ENCODE results near the gene ADAMTSL1.

Gene ADAMTSL1

DNA sequence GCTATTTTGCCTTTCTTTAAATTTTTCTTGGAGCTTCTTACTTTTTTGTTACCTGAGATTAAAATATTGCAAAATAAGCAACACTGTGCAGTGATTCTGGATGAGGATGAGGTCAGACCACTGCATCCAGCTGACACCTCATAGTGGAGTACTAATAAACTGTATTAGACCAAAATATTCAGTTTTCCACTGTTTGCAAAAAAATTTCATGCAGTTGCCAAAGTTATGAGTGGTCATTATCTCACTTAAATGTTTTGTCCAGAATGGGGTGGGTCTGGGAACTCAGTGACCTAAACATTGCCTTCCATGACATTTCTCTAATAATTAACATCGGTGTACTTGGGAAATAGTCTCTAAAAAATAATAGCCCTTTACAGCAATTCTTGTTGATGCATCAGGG is 143.8 kb downstream of the ADAMTSL1 start:
- Mint-ChIP-seq H3K4me1 (no peaks in the 10 kb centered on the region), H3K27me3 (no peaks in the 10 kb centered on the region), H3K9me3 (peaks cover 0 to 5% of the 10 kb centered on the region in 2 donors), H3K27ac (no peak overlapping the region), H3K4me3 (no peak overlapping the region)
- no peak for ATAC-seq
- no peak for DNase-seq

DNA sequence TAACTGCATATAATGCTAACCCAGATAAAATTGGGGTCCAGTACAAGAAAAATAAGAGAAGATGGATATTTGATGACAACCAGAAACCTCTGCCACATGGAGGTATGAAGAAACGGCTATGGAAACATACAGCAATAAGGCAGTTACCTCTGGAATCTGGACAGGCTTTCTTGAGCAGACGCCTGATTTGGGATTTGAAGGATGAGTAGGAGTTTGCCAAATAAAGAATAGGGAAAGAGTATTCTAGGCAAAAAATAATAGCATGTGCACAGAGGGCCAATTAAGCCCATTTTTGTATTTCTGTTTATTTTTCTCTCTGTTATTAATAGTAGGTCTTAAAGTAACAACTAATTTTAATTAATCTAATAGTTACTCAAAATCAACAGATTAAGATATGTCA is 144.9 kb downstream of the ADAMTSL1 start:
- Mint-ChIP-seq H3K4me3 (no peak overlapping the region), H3K27me3 (no peaks in the 10 kb centered on the region), H3K4me1 (no peaks in the 10 kb centered on the region), H3K9me3 (no peaks in the 10 kb centered on the region), H3K27ac (no peak overlapping the region)
- no peak for ATAC-seq
- DNase-seq = no peak

DNA sequence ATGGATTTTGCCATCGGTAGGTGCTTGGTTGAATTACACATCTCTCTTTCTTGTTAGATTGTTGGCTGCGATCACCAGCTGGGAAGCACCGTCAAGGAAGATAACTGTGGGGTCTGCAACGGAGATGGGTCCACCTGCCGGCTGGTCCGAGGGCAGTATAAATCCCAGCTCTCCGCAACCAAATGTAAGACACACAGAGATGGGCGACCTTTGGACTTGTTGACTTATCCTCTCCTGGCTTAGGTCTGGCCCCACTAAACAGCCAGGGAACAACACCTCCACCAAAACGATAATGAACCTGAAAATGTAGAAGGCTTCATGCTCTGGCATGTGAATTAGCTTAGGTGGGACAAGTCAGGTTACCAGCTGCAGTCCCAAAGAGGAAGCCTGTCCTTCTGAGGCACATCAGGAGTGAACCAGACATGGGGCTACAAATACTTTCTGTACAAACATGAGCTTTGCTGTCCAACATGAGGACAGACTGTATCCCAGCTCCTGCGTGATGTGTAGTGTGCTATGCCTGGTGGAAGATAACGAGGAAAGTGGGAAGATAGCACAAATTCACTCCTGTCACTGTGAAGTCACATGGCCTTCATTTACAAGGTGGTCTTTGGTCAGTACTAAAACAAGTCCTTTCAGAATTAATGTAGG is 148.4 kb downstream of the ADAMTSL1 start:
- Mint-ChIP-seq H3K27me3 (no peaks in the 10 kb centered on the region), H3K9me3 (no peaks in the 10 kb centered on the region), H3K27ac (peak overlapping the region in 1 of 2 donors; percentile 8), H3K4me3 (no peak overlapping the region), H3K4me1 (no peaks in the 10 kb centered on the region)
- DNase-seq = no peak
- ATAC-seq = no peak

DNA sequence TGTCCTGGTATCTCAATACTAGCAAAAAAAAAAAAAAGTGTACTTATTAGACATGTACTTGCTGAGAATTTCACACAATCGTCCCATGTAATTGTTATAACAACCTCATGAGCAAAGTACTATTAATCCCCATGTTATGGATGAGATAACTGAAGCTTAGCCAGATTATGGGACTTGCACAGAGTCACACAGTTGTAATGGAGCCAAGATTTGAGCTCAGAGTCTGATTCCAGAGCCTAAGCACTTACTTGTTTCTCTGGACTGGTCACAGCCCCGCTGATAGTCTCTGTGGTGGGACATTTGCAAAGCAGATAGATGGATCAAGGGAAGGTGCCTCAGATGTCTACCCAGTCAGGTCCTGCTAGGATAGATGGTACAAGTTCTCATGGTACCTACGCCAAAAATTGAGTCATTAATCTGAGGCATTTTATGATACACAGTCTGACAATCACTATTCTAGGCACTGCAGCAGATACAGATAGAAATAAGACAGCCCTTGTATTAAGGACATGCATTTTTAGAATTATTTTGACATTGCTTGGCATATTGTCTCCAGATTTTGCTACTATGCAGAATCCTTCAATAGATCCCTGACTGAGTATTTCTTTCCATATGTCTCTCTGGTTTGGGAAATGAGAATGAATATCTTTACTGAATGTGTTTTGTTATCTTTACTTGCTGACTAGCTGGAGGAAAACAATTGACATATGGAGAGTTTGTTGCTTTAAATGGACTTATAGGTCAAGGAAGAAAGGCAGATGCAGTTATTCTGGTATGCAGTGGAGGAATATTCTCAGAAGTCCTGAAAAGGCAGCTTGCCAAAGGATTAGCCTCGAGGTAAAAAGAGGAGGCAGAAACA is 149.5 kb downstream of the ADAMTSL1 start:
- Mint-ChIP-seq H3K4me1 (no peaks in the 10 kb centered on the region), H3K27me3 (no peaks in the 10 kb centered on the region), H3K9me3 (no peaks in the 10 kb centered on the region), H3K4me3 (no peak overlapping the region), H3K27ac (no peak overlapping the region)
- DNase-seq (no peak), ATAC-seq (no peak)

DNA sequence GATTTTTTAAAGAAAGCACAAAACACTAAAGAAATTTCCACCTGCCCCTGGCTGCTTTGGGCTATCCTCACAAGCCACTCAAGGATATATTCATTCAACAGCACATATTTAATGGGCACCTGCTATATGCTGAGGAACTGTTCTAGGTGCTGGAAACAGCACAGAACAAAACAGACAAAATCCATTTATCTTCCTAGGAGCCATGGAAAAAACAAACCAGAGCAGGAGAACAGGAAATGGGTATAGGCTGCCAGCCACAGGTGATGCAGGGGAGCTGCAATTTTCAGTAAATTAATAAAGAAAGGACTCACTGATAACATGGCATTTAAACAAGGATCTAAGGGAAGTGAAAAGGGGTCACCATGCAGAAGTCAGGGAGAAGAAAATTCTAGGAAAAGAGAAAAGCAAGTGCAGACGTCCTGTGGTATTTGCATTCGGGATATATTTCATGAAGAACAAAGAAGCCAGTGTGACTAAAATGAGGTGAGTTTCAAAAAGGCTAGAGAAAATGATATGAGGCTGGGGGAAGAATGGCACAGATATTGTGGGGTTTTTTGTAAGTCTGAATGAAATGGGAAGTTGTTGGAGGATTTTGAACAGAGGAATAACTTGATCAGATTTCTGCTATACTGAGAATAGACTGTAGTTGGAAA is 152.2 kb downstream of the ADAMTSL1 start:
- no peaks in the 10 kb centered on the region for H3K27me3 Mint-ChIP-seq
- H3K4me1 Mint-ChIP-seq = no peaks in the 10 kb centered on the region
- H3K9me3 Mint-ChIP-seq = no peaks in the 10 kb centered on the region
- no peak for ATAC-seq
- no peak overlapping the region for H3K27ac Mint-ChIP-seq
- no peak for DNase-seq
- H3K4me3 Mint-ChIP-seq = no peak overlapping the region

DNA sequence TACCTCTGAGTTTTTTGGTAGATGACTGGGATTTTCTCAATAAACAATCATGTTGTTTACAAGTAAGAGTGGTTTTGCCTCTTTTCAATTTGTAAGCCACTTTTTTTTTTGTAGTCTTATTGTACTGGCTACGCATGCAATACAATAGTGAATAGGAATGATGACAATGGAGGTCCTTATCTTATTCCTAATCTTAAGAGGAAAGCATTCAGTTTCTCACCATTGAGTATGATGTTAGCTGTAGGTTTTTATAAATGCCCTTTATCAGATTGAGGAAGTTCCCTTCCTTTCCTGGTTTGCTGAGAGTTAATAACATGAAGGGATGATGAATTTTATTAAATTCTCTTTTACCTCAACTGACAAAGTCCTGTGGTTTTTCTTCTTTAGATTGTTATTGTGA is 155.2 kb downstream of the ADAMTSL1 start:
- H3K27me3 Mint-ChIP-seq = no peaks in the 10 kb centered on the region
- no peaks in the 10 kb centered on the region for H3K9me3 Mint-ChIP-seq
- no peak overlapping the region for H3K4me3 Mint-ChIP-seq
- no peaks in the 10 kb centered on the region for H3K4me1 Mint-ChIP-seq
- no peak overlapping the region for H3K27ac Mint-ChIP-seq
- ATAC-seq = no peak
- no peak for DNase-seq

DNA sequence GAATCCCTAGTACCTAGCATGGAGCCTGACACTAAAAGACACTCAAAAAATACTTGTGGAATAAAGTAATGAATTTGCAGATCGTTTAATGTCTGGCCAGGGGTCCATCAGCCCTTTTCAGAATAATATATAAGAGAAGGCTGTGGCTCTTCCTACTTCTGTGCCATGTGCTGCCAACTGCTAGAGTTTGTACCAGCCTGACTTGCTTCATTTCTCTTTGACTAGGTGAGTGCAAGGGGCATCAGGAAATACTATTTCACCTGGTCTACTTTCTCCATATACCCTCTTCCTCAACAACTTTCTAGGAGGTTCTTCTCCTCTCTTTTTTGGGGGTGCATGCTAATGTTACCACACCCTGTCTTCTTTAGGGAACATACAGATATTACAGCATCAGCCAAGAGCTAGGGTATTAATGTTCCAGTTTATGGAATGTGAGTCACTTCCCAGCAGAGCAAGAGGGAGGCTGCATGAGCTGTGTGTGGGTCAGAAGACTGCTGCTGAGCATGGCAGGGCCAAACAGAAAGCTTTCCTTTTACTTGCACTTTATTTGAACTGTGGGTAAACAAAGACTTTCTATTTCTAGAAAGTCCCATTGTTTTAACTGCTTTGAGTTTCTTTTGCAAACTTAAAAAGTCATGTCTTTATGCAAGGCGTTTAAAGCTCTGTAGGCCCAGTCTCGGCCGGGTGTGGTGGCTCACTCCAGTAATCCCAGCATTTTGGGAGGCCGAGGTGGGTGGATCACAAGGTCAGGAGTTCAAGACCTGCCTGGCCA is 158.9 kb downstream of the ADAMTSL1 start:
- Mint-ChIP-seq H3K4me3 (no peak overlapping the region), H3K27me3 (no peaks in the 10 kb centered on the region), H3K27ac (peak overlapping the region in 1 of 2 donors; percentile 79), H3K9me3 (no peaks in the 10 kb centered on the region), H3K4me1 (no peaks in the 10 kb centered on the region)
- DNase-seq (no peak), ATAC-seq (no peak)

DNA sequence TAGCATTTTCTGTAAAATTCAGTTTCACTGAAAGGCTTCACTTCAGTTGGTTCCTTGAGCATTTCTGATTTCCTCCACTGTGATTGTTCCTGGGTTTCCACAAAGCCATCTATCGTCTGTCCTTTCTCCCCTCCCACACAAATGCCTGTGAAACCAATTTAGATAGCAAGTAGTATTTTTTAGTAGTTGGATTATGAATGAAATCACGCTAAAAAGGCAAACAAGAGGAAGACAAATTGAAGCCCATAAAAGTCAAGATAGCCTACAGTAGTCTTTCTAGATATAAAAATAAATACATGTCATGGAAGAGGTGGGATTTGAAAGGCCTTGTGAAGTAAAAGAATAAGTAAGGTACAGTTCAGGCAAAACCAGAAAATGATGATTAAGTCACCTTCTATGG is 162.8 kb downstream of the ADAMTSL1 start:
- Mint-ChIP-seq H3K27me3 (no peaks in the 10 kb centered on the region), H3K4me3 (no peak overlapping the region), H3K9me3 (no peaks in the 10 kb centered on the region), H3K4me1 (no peaks in the 10 kb centered on the region), H3K27ac (no peak overlapping the region)
- ATAC-seq (no peak), DNase-seq (no peak)

DNA sequence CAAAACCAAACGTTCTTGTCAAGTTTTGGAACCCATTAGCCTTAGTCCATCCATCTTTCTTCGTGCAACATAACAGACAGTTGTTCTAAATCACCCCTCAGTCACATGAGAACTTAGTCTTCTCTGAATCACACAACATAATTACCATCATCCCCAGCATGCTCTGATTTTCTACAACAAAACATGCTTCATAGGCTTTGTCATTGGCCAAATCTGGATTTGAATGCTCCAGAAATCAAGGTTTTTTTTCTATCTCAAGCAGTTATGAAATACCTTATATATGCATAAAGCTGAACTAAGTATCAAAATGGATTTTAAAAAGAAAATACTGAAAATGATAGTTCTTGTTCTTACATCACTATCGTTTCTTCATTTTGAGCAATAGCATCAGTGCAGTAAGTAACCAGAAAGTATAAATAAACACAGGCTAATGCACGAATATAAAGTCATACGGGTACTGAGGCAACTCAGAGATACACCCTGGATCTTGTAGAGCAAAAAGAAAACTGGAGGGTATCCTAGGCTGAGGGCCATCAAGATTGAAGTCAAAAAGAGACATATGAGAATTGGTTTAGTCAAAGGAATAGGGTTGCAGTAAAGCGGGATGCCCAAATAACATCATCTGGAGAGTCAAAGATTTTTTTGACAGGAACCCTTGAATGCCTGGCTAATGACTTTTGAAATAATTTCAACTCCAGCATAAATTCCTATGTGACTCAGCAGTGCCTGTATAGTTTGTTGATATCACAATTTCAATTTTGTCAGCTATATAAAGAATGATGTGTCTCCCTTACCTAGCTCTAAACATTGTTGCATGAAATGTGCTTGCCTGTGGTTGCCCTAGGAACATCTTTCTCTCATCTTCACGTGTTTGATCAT is 164.7 kb downstream of the ADAMTSL1 start:
- H3K27ac Mint-ChIP-seq = no peak overlapping the region
- no peaks in the 10 kb centered on the region for H3K4me1 Mint-ChIP-seq
- H3K27me3 Mint-ChIP-seq = no peaks in the 10 kb centered on the region
- no peak overlapping the region for H3K4me3 Mint-ChIP-seq
- ATAC-seq (no peak), DNase-seq (no peak)
- H3K9me3 Mint-ChIP-seq = no peaks in the 10 kb centered on the region

DNA sequence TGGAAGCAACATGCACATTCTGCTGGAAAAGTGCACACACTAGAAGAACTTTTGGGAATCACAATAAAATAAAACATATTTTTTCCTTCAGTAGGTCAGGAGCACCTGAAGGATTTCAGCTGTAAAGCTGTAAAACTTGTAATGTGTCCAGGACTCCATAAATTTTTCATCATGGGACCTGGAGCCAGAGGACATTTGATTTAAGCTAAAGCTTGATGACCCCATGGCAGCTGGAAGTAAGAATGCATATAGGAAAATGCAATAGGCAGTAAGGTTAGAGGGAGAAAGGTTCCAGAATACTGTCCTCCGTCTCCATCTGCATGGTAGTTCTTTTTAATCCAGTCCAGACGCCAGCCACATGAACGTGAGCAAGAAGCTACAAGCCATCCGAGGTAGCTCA is 166.0 kb downstream of the ADAMTSL1 start:
- Mint-ChIP-seq H3K9me3 (no peaks in the 10 kb centered on the region), H3K4me1 (no peaks in the 10 kb centered on the region), H3K27ac (no peak overlapping the region), H3K27me3 (no peaks in the 10 kb centered on the region), H3K4me3 (no peak overlapping the region)
- no peak for ATAC-seq
- no peak for DNase-seq

DNA sequence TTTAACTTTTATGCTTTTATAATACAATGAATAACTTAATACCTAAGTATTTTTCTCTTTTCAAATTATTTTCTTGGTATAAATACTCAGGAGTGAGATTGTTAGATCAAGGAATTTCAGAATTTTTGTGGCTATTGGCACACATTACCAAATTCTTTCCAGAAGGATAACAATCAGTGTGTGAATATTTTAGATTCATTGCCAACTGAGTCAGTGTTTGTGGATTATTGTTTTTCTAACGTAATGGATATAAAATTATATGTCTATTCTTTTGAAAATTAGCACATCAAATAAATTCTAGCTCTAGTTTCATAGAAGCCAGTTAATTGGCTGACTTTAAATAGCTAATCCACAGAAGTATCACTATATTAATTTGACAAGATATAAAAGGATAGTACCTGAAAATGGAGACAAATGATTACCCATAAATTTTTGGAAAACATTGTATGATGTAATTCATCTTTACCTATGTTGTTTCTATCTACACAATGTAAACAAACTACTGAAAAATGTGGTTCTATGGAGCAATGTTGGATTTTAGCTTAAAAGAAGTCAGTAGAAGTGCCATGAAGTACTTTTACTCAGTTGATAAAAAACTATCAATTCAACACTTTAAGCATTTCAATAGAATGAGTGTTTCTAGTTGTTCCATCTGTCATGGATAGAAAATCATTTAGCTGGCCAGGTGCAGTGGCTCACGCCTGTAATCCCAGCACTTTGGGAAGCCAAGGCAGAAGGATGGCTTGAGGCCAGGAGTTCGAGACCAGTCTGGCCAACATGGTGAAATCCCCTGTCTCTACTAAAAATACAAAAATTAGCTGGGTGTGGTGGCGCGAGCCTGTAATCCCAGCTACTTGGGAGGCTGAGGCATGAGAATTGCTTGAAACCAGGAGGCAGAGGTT is 185.1 kb downstream of the ADAMTSL1 start:
- ATAC-seq (no peak), DNase-seq (no peak)
- H3K4me1 Mint-ChIP-seq = no peaks in the 10 kb centered on the region
- no peaks in the 10 kb centered on the region for H3K27me3 Mint-ChIP-seq
- no peak overlapping the region for H3K4me3 Mint-ChIP-seq
- no peaks in the 10 kb centered on the region for H3K9me3 Mint-ChIP-seq
- H3K27ac Mint-ChIP-seq = no peak overlapping the region

DNA sequence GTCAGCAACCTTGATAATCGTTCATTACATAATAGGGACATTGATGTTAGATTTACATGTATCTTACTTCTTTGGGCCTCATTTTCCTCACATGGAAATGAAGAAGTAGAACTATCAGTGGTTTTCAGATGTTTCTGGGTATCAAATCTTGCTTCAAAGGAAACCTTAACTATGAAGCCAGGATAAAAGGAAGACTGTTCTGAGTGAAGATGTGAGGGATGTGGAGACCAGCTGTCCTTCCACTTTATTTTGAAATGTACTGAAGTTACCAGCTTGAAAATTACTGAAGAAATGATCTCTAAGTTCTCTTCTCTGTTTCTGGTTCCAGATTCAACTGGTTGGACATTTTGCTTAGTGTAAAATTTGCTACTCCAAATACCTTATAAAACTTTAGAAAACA is 186.0 kb downstream of the ADAMTSL1 start:
- H3K27ac Mint-ChIP-seq = no peak overlapping the region
- no peaks in the 10 kb centered on the region for H3K27me3 Mint-ChIP-seq
- H3K4me3 Mint-ChIP-seq = no peak overlapping the region
- ATAC-seq (no peak), DNase-seq (no peak)
- no peaks in the 10 kb centered on the region for H3K4me1 Mint-ChIP-seq
- no peaks in the 10 kb centered on the region for H3K9me3 Mint-ChIP-seq

DNA sequence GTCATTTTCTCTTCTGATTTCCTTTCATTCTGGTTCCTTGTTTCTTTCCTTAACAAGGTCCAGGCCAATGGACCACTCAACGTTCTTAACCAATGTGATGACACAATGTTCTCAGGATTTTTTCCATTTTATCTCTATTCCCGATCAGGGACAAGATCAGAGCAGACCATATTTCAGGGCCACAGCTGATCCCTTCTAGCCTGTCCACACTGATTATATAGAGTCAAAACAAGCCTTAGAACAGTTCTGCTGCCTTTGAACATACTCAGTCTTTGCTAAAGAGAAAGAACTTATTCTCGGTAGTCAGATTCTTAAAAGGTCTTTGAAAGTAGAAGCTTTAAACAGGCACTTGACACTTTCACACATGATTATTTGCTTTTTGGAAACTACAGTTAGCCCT is 188.4 kb downstream of the ADAMTSL1 start:
- Mint-ChIP-seq H3K4me3 (no peak overlapping the region), H3K9me3 (no peaks in the 10 kb centered on the region), H3K4me1 (no peaks in the 10 kb centered on the region), H3K27me3 (peaks cover 7% of the 10 kb centered on the region), H3K27ac (no peak overlapping the region)
- ATAC-seq = no peak
- no peak for DNase-seq

DNA sequence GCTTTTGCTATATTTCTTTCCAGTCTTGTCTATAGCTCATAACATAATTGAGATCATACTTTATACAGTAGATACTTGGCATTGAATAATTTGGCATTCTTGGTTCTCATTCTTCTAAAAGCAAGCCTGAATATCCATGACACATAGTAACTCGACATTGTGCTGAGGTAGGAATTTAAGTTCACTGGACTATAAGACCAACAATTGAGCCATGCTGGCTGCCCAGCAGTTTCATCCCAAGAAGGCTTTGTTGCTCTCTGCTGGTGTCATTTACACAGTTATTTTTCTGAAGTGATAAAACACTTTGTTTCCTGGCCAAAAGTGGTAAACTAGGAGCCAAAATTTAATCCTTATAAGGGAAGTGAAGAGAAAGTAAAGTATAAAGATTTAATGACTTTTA is 192.0 kb downstream of the ADAMTSL1 start:
- H3K4me3 Mint-ChIP-seq = no peak overlapping the region
- DNase-seq (no peak), ATAC-seq (no peak)
- H3K27ac Mint-ChIP-seq = no peak overlapping the region
- peaks cover 7% of the 10 kb centered on the region for H3K27me3 Mint-ChIP-seq
- no peaks in the 10 kb centered on the region for H3K4me1 Mint-ChIP-seq
- H3K9me3 Mint-ChIP-seq = no peaks in the 10 kb centered on the region
